NCI-H69 (cell line): Measurements from ENCODE around the gene FMO3.

Source experiments
- DNase-seq: peaks from one replicate; lab custom pipeline; 2025; lab: John Stamatoyannopoulos, UW

The FMO3 gene

DNA sequence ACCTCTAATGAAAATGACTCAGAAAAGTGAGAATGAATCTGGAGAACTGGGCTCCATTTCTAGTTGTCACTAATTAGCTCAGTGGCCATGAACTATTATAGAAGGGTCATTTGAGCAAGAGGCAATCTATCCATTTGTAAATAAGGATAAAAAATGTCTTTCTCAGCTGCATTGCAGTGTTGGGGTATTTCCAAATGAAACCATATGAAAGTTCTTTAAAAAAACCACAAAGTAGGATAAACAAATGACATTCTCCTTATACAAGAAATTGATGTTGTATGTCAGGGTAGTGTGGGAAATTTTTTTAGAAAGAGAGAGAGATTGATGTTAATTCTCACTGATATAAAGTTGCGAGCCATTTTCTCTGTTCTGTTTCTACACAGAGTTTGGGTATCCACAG, 26.0 kb downstream of the FMO3 start:
- DNase-seq: no peak

- DNase-seq: no peak
These were observed 26.4 kb downstream of the FMO3 start for GRCh38 chr1:171117085-171117484.

- DNase-seq: no peak
These were observed 28.9 kb downstream of the FMO3 start for GRCh38 chr1:171119648-171120047.

DNA sequence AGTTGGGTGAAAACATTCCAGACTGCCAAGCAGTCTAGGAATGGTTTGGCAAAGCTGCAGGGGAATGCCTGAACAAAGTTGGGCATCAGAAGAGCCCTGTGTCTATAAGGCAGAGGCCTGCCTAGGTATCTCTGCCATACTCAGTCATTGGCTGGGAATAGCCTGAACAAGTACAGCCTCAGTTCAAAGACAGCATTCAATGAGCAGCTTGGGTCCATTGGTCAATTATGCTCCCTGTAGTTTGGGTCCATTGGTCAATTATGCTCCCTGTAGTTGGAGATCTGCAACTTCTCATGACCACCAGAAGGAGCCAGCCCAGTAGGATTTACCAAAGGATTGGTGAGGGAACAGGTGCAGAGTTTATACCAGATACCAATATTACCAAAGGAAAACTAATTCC, 31.6 kb downstream of the FMO3 start:
- no peak for DNase-seq

- no peak for DNase-seq
These were observed 32.2 kb downstream of the FMO3 start for GRCh38 chr1:171122893-171123292.

GRCh38 chr1:171126504-171126903, 35.8 kb downstream of the FMO3 start:
- no peak for DNase-seq

GRCh38 chr1:171127099-171127498, 36.4 kb downstream of the FMO3 start:
- DNase-seq: no peak

GRCh38 chr1:171127501-171127900, 36.8 kb downstream of the FMO3 start:
- no peak for DNase-seq

DNA sequence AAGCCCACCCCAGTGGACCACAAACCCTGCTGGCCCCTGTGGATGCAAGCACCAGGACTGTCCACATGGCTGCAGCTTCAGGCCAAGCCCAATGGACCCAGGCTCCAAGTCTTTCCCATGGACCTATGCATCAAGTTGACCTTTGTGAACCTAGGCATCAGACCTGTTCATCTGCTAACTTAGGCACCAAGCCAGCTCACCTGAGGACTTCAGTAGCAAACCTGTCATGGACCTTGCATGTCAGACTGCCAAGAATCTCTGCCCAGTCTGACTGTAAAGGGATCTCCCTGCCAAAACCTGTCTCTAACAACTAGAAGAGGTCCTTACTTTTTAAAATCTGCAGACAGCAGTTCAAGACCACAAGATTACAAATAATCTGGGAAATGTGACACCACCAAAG, 37.8 kb downstream of the FMO3 start:
- no peak for DNase-seq

- no peak for DNase-seq
These were observed 43.7 kb downstream of the FMO3 start for GRCh38 chr1:171134204-171134923.

GRCh38 chr1:171137580-171137979, 46.9 kb downstream of the FMO3 start:
- DNase-seq: peak; percentile 74

GRCh38 chr1:171138980-171139379, 48.3 kb downstream of the FMO3 start:
- no peak for DNase-seq

DNA sequence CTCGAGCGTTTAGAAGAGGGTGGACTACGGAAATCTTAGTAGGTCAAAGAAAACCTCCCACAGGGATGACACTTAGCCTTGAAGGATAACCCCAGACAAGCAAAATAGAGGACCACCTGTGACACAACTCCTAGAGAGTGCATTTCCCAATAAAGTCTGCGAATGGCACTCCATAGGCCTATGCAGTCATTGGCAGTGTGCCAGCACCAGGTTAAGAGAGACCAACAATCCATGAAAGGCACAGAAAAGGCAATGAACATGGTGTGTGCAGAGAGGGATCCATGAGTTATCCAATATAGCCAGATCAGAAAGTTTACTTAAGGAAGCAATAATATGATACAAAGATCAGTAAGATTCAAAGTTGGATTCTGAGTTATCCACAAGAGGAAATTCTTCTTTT, 49.2 kb downstream of the FMO3 start:
- DNase-seq: peak; percentile 26

GRCh38 chr1:171140401-171140800, 49.7 kb downstream of the FMO3 start:
- DNase-seq: no peak

- peak; percentile 56 for DNase-seq
These were observed 50.4 kb downstream of the FMO3 start for GRCh38 chr1:171140956-171141687.

DNA sequence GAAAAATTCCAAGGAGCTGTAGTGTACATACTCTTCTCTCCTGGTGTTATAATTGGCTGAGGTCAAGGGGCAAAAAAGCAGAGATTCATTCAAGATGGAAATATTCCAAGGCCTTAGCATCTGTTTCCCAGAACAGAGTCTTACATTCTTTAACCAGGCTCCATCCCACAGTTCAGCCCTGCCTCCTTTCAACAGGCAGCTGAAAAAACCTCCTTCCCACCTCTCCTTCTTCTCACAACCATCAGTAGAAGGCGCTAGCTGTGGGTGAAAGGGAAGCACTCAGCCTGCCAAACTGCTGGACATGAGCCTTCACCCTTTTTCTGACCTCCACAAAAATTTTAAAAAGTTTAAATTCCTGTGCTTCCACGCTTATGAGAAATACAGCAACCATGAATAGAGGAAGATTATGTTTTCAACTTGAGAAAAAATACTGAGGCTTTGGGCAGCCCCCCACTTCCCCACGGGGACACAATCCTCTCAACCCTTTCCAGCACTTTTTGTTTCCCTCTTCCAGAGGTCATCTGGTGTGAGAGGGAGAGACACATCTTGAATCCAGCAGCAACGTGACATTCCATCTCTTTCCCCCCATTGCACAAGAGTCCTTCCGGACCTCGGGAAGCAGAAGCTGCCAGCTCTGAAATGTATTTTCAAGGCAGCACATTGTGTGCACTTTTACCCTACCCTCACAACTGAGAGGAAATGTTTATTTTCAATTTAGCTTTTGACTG, 51.1 kb downstream of the FMO3 start:
- DNase-seq: peak; percentile 36

GRCh38 chr1:171142416-171143385, 52.0 kb downstream of the FMO3 start:
- DNase-seq: peak; percentile 30

DNA sequence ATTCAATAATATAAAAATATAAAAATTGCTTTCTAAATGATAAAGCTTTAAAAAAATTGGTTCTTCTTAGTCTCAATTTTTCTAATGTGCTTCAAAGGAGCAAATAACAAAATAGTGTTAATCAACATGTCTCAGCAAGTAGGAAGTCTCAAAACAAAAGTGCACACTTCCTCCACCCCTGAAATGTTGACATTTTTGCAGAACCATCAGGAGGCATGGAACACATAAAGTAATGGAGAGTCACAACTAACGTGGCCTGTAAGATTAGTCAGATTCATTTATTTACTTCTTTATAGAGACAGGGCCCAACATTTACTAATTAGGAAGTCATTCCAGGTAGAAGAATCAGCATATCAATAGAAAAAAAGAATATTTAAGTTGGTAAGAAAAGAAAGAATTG, 59.5 kb downstream of the FMO3 start:
- no peak for DNase-seq

DNA sequence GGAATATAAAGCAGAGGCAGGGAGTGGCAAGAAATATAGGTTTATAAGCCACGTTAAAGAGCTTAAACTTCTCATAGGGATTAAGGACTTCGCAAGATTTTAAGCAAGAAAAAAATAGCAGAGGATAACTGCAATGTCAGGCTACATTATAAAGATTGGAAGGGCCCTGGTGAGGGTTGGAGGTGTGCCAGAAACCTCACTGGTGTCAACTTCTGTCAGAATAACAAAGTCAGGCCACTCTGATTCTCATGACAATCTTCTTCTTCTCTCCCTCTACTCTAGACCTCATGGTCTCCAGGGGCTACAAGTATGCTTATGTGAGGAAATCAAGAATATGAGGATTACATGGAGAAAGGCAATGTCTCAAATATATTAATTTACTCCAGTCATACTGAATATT, 61.8 kb downstream of the FMO3 start:
- DNase-seq: peak; percentile 7

- DNase-seq: no peak
These were observed 64.8 kb downstream of the FMO3 start for GRCh38 chr1:171155484-171155883.

- no peak for DNase-seq
These were observed 67.4 kb downstream of the FMO3 start for GRCh38 chr1:171158096-171158495.

GRCh38 chr1:171158551-171158950, 67.8 kb downstream of the FMO3 start:
- peak; percentile 11 for DNase-seq
